GM18517 (cell line): Measurements from ENCODE around the gene SNRNP48.

Experiments
- ATAC-seq: cut with Tn5 transposase; IDR thresholded peaks from one replicate; pipeline ENCODE4 v1.9.1; 2021; ENCODE audit warnings: mild to moderate bottlenecking, moderate library complexity; ENCODE audit not compliant: unreplicated experiment

Gene SNRNP48

DNA sequence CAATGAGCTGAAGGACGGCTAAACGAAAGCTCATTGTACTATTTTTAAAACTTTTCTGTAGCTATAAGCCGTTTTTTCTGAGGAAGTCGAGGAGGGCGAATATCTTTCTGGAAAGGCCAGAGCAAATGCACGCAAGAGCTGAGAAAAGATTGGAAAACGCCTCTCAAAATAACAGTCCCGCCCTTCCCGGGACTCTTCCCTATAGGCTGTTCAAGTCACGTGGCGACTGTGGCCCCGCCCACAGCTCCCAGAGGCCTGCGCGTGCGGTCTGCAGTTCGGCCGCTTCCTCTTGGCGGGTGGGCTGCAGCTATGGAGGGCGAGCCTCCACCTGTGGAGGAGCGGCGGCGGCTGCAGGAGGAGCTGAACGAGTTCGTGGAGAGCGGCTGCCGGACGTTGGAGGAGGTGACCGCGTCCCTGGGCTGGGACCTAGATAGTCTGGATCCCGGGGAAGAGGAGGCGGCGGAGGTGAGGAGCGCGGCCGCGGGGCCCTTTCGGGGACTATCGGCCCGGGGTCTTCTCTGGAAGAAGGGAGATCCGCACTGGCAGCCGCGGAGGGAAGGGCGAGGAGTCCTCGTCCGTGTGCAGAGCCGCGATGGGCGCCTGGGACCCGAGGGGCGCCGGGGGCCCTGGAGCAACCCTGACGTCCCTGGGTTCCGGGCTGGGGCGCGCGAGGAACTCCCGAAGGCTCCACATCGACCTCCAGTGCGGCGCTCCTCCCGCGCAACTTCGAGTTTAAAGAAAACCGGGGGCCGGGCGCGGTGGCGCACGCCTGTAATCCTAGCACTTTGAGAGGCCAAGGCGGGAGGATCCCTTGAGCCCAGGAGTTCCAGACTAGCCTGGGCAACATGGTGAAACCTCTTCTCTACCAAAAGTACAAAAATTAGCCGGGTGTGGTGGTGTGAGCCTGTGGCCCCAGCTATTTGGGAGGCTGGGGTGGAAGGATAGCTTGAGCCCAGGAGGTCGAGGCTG, at the start of gene SNRNP48:
Gene SNRNP48, plus strand, starts transcription at position 250 of the 969 bp plus-strand sequence. Its CDS starts 60 bp downstream, at position 310.
- ATAC-seq, result peak; percentile 97

DNA sequence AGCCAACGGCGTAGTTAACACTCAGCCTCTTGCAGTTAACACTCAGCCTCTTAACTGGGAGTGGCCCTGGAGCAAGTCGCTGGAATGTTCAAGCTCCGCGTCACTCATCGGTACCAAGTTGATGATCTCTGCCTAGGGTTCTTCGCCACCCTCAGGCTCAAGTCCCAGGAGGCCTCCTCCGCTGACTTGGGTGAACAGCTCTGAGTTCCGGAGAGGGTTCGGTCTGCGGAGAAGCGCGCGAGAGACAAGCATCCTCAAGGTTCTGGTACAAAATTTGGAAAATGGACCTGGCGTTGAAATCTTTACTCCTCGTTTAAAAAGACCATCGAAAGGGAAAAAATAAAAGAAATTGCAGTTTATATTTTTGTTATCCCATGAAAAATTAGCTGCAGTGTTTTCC, 49.4 kb upstream of the SNRNP48 start:
- no peak for ATAC-seq

DNA sequence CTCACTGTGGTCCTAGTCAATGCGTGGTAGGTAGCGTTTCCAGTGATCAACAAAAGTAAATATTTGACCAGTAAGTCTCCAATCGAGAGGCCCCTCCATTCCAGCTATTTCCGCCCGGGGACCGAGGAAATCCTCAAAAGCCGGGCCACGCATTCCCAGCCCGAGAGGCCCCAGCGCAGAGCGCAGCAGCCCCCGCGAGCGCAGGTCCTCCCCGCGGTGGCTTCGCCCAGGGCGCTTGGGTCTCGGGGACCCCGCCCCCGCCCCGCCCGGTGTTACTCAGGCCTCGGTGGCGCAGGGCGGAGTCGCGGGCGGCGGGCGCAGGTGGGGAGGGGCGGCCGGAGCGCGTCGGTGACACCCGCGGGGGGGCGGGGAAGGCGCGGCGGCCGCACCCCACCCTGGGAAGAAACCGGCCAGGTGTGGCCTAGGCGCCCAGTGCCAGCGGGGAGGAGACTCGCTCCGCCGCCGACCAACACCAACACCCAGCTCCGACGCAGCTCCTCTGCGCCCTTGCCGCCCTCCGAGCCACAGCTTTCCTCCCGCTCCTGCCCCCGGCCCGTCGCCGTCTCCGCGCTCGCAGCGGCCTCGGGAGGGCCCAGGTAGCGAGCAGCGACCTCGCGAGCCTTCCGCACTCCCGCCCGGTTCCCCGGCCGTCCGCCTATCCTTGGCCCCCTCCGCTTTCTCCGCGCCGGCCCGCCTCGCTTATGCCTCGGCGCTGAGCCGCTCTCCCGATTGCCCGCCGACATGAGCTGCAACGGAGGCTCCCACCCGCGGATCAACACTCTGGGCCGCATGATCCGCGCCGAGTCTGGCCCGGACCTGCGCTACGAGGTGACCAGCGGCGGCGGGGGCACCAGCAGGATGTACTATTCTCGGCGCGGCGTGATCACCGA, 48.6 kb upstream of the SNRNP48 start, which contains the start of gene DSP:
Gene DSP, plus strand, starts transcription at position 497 of the 890 bp plus-strand sequence. Its CDS starts 245 bp downstream, at position 742.
- ATAC-seq, result no peak

GRCh38 chr6:7542065-7542873, 47.7 kb upstream of the SNRNP48 start:
- ATAC-seq, result no peak

DNA sequence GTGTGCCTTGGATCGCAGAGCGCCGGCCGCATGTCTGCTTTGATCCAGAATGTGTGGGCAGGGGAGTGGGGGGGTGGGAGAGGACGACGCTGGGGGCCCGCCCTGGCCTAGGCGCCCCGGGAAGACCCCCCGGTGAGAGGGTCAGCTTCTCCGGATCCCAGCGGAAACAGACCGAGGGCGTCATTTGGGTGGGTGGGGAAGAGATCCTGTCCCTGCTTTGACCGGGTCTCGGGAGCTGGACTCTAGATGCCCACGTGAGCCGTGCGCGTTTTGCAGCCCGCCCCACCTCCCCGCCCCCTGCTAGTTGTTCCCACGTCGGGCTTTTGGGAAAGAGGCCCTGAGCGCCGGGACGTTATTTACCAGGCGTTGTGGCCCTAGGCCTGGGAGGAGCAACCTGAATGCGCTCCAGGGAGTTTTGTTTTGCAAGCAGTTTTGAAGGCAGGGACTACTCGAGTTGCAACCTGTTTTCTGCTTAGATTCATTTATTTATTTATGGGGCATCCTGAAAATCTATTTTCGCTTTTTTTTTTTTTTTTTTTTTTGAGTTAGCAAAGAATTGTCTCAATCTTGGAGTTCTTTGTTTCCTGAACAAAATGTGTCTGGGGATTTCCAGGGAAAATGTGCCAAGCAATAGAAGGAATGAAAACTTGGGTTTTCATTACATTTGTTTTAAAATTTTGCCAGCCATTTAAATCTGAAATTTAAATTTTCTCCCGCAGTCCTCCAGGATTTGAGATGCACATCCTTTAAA, 46.9 kb upstream of the SNRNP48 start:
- ATAC-seq, result no peak

DNA sequence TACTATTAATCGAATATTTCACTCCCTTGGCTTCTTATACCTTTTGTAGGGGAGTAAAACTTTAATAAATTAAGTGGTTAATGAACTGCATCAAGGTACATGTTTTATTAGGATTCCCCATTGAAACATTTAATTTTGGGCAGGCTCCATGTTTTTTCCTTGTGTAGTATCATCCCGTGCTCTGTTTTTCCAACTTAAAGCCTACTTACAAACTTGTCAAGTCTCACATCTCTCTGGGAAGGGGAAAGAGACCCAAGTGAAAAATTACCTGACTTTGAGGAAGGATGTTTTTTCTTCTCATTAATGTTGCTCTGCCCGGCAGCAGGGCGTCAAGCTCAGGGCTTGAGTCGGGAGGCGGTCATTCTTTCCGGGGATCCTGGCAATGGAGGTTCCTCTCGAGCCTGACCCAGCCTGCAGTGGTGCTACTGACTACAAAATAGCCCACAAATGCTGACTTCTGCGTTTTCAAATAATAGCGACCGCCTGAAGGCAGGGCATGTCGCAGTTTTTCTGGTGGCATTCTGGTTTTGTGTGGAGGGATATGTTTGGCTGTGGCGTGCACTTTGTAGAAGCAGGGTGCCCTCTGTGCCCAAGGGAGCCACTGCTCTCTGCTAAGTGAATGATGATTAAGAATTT, 46.1 kb upstream of the SNRNP48 start:
- no peak for ATAC-seq

- no peak for ATAC-seq
Measured at GRCh38 chr6:7544597-7544996, 45.4 kb upstream of the SNRNP48 start.

DNA sequence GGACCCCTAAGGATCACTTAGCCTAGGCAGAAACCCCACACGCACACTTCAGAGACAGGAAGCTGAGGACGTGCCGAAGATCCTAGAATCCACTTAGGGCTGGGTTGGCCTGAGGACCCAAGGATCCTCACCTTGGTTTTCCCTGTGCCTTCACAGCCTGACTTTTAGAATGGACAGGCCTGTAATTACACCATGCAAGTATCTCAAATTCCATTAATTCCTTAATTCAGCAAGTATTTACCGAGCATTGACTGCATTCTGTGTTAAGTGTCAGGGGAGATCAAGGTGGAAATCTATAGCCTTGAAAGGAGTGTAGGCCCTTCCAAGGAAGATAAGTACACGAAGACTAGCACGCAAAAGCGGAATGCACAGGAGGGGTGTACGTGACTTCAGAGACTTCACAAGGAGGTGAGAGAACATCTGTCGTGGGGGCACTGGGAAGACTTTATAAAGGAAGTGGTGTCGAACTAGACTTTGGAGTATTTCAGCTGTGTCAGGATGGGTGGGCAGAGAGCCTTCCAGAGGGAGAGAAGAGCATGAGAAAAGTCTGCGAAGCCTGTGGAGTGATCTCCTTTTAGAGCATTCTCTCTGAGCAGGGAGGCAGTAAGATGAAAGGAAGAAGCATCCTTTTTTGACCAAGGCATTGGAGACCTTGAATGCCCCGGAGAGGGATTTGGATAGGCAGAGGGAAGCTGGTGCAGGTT, 44.5 kb upstream of the SNRNP48 start:
- ATAC-seq, result no peak

DNA sequence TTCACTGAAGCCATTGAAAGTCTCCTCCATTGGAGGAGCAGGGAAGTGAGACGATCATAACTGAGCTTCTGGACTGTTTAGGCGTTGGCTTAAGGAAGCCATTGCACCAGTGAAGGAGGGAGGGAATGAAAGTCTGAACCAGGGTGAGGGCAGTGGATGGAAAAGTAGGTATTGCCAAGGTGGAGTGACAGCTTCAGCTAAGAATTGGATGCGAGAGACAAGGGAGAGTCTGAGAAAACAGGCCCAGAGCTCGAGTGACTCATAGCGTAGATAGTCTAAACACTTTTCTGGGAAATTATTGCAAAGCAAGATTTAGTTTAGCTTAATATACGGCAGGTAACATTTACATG, 44.0 kb upstream of the SNRNP48 start:
- ATAC-seq, result no peak

DNA sequence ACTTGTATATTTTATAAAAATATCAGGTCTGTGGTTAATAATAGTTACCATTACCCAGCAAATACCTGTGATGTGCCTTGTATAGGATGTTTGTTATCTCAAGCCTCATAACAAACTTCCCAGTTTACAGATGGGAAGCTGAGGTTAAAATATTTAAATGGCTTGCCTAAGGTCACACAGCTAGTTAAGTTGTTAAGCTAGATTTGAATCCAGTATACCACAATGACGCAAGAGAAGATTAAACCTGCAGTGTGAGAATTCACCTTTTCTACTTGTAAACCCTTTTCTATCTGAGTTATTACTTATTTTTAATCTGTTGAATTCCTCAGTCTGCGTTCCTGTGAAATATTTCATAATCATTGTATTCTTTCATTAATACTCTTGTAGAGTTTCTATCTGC, 43.6 kb upstream of the SNRNP48 start:
- no peak for ATAC-seq

DNA sequence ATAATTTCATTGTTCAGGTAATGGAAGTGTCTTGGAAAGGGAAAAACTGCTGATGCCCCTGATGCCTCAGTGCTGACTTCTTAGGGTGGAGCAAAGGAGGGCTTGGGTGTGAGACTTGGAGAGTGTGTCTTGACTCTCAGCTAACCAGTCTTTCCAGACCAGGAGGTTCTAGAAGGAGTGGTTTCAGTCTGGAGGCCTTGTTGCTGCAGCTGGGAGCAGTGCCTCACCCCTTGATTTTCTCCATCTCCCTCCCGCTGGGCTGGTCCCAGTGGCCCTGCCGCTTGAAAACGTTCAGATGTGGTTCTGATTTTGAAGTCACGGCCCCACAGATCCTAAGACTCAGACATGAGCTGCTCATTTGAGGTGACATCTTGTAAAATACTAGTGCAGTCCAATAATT, 43.1 kb upstream of the SNRNP48 start:
- ATAC-seq, result no peak

- ATAC-seq, result no peak
Measured at GRCh38 chr6:7547315-7547714, 42.7 kb upstream of the SNRNP48 start.

DNA sequence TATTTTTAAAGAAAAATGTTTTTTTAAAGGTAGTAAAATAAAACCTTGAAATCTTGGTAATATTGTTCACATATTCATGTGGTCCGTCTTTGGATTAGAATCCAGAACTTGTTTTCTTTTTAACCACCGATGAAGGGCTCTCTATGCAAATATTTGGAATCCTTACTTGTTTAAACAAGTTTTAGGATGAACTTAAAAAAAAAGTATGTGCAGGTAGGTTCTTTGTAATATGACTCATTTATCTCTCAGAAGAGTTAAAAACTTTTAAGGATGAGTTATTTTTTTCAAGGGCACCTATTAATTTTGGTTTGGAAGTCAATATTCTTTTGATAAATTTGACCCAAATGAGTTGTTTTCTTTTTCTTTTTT, 39.6 kb upstream of the SNRNP48 start:
- no peak for ATAC-seq

DNA sequence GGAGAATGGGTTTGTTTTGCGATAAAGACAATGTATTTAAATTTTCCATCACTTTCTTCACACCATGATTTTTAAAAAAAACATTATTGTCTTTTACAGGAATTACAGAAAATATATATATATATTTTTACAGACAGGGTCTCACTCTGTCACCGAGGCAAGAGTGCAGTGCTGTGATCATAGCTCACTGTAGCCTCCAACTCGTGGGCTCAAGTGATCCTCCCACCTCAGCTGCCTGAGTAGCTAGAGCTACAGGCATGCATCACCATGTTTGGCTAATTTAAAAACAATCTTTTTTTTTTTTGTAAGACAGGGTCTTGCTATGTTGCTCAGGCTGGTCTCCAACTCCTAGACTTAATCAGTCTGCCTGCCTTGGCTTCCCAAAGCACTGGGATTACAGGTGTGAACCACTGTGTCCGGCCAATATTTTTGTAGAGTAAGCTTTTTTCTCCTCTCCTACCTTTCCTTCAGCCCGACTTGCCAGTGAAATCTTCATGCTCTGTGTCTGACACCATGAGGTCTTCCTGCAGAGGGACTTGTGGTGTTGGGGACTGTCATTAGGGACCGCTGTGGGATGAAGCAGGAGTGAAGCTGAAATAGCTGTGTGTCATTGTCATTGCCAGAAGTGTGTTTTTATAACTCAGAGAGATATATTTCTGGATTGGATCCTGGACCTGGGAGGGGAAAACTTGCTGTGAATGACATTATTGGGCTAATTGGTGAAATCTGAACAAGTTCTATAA, 35.3 kb upstream of the SNRNP48 start:
- ATAC-seq, result no peak

GRCh38 chr6:7555671-7556070, 34.3 kb upstream of the SNRNP48 start:
- no peak for ATAC-seq

- no peak for ATAC-seq
Measured at GRCh38 chr6:7556394-7557106, 33.4 kb upstream of the SNRNP48 start.

- ATAC-seq, result no peak
Measured at GRCh38 chr6:7557652-7558051, 32.3 kb upstream of the SNRNP48 start.

DNA sequence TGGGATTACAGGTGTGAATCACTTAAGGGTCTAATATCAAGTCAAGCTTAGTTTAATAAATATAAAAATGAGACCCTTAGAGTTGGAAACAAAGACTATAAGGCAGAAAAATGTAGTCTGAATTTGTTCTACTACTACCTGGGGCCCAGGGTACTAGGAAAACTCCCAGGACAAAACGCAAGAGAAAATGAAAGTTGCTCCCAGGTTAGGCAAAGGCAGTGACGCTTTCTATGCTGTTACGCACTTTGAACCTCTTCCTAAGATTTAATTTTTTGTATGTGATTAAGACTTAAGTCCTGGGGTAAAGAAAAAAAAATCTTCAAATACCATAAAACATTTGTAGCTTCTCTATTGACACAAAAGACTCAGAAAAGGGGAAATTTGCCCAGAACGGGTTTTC, 31.2 kb upstream of the SNRNP48 start:
- no peak for ATAC-seq
